HG03135 (cell line): Measurements from ENCODE around the gene ECI1.
"Not testable (repeated sequence)": the region's sequence is repeated elsewhere in the genome, so short reads cannot be mapped to it uniquely, and the experiment has no call there.

Experiments used
- ATAC-seq: cut with Tn5 transposase; IDR thresholded peaks from one replicate; pipeline ENCODE4 v1.9.1; 2021; ENCODE audit warnings: mild to moderate bottlenecking, moderate library complexity; ENCODE audit not compliant: unreplicated experiment

The ECI1 gene

GRCh38 chr16:2280981-2281542 is 29.7 kb upstream of the ECI1 start:
- no peak for ATAC-seq

DNA sequence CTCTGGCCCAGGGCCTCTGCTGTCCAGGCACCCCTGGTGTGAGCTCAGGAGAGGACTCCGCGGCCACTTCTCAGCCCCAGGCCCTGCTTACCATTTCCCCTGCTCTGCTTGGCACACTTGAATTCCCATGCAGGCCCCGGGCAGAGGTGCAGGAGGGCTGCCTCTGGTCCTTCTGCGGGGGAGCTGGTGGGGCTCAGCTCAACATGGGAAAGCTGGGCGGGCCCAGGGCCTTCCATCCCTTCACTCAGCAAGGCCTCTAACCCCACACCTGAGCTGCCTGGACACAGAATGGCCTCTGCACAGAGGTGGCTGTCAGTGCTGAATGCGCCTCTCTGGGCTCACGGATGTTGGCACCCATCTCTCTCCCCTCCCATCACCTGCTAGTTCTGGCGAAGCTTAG is 29.1 kb upstream of the ECI1 start:
- no peak for ATAC-seq

DNA sequence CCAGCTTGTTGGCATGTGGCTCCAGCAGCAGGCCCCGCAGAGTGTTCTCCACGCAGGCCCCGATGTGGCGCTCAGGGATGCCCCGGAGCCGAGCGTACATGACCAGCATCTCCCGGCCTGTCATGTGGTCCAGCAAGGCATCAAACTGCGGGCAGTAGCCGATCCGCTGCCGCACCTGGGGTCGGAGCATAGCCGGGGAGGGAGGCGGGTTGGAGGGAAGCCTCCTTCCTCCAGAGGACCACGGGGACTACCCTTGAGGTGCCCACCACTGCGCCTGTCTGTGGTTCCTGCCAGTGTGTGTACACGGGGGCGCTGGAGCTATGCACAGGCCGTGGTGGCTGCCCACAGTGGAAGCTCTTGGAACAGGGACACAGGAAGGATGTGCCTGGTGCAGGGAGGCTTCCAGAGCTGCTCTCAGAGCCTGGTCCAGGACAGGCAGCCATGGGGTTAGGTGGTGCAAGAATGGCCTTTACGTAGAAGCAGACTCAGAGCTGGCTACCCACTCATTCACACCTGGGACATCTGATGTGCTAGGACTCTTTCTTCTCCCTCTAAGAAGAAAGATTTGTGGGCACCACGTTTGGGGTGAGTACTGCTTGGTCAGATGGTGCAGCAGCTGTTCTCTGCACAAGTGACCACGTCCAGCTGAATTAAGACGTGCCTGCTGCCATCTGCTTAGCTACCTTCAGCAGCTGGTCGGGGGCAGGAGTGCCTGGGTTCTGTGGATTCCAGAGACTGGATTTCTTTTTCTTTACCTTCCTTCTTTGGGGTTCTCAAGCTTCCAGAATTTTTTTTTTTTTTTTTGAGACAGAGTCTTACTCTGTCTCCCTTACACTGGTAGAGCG is 27.8 kb upstream of the ECI1 start:
- ATAC-seq: no peak

GRCh38 chr16:2278272-2278608 is 26.9 kb upstream of the ECI1 start:
- no peak for ATAC-seq

DNA sequence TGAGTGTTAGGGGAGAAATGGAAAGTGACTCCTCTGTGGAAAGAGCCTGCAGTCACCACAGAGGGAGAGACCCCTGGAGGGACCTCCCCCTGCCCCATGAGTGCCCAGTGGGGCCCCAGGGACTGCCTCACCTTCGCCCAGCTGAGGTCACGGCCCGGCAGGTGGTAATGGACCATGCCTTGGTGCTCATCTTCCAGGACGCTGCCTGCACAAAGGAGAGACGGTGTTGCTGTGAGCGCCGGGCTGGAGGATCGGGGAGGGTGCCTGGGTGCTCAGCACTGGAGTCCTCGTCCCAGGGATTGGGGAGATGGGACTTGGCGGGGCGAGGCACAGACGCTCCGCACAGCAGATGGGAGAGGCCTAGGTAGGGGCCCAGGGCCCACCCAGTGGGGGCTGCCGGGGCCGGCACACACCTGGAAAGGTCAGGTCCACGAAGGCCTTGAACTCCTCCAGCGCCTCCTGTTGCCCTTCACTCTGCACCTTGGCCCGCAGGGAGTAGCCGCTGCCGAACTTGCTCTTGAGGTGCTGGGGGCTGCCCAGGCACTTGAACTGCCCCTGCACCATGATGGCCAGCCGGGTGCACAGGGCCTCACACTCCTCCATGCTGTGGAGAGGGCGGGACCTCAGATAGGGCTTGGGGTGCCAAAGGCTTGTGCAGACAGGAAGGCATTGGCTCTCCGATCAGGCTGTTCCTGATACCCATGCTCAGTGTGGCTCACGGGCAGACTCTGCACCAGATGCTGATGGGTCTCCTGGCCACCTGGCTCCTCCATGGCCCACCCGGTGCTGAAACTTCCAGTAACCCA is 26.3 kb upstream of the ECI1 start:
- no peak for ATAC-seq

GRCh38 chr16:2276368-2277195 is 25.2 kb upstream of the ECI1 start:
- ATAC-seq: no peak

GRCh38 chr16:2275476-2276367 is 24.3 kb upstream of the ECI1 start:
- no peak for ATAC-seq

DNA sequence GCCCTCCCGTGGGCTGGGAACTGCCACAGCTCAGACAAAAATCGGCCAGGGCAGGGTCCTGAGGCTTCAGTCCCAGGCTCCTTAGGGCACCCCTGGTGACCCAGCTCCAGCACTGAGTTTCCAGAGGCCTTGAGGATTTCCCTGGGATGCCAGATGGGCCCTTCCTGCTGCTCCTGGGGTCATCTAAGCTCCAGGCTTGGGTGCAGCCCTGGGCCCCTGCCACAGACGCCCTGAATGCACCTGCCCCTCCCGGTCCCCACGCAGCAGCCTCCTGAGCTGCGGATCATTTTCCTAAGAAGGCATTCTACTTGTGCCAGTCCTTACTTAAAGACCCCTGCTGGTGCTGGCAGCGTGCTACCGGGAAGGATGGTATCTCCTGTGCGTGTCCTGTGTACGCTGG is 22.5 kb upstream of the ECI1 start:
- ATAC-seq: no peak

- ATAC-seq: no peak
Measured at GRCh38 chr16:2273484-2273883, 22.1 kb upstream of the ECI1 start.

GRCh38 chr16:2271848-2272461 is 20.6 kb upstream of the ECI1 start:
- no peak for ATAC-seq

GRCh38 chr16:2270588-2271470 is 19.4 kb upstream of the ECI1 start:
- no peak for ATAC-seq

GRCh38 chr16:2270070-2270462 is 18.7 kb upstream of the ECI1 start:
- ATAC-seq: no peak

DNA sequence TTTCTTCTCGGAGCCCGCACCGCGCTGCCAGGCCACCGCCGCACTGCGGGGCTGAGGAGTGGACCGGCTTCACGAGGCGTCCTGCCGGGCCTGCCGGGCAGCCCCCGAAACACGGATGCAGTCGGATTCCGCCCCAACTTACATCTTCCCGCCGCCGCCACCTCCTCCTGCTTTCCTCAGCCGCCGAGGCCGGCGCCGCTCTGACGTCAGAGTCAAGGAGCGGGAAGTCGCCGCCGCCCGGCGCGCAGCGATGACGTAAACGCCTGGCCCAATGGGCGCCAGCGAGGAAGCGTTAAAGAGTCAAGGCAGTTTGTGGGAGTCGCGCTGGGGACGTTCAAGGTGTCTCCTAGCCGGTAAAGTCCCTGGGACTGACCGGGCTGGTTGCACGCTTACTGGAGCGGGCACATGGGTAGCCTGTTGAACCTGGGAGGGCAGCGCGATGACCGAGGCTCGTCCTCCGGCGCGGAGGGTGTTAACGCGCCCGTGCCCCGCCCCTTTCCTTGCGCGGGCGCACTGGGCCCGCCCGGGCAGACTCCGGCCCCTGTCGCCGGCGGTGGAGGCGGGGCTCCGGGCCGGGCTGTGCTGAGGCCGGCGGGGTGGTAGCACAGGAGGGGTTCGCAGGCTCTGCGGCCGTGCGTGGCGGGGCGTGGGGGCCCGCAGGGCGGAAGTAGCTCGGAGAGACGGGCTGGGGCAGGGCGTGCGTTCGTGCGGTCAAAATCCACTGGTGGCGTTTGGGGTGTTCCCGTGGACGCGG is 16.7 kb upstream of the ECI1 start, which contains the start of gene RNPS1:
RNPS1 (minus strand) TSS at position 214 of the 754 bp plus-strand sequence. CDS start 3,483 bp downstream, outside the sequence.
- peak; percentile 77 for ATAC-seq

- peak; percentile 51 for ATAC-seq
Measured at GRCh38 chr16:2267505-2267912, 16.1 kb upstream of the ECI1 start.

DNA sequence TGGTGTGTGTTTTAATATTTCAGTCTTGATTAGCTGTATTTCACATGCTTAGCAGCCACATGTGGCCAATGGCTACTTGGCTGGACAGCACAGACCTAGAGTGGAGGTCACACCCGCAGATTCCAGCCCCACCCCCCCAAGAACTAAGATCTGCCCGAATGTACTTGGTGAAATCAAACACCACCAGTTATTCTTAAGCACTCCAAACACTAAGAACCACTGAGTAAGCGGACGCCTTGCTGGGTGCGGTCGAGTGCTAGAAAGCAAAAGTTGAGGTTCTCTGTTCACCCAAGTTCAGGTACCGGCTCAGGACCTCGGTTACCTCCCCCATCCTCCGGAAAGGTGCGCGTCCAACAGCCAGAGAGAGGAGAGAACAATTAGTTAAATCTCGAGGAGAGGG is 15.5 kb upstream of the ECI1 start:
- ATAC-seq: not testable (repeated sequence)

DNA sequence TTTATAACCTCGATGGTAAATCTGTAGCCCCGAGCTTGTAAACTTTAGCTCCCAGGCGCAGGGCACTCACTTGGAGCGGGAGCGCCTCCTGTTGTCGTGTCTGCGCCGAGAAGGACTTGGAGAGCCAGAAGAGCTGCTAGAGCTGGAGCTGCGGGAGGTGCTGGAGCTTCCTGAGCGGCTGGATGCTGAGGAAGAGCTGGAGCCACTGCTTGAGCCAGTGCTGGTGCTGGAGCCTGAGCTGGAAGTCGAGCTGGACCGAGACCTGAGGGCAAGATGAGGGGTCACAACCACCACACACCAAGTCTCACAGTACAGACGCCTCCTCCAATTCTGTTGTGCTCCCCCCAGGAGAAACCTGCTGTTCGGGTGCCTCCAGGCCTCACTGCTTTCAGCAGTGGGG is 11.6 kb upstream of the ECI1 start:
- not testable (repeated sequence) for ATAC-seq

- ATAC-seq: no peak
Measured at GRCh38 chr16:2260250-2260649, 8.9 kb upstream of the ECI1 start.

GRCh38 chr16:2258530-2258929 is 7.1 kb upstream of the ECI1 start:
- not testable (repeated sequence) for ATAC-seq
